Liver (tissue), 3 donors: ENCODE results near the gene ZNF837.

Experiments used
- ATF3 ChIP-seq: IDR thresholded peaks from 2 replicates; pipeline ENCODE4 v1.6.1; 2016; ENCODE audit warnings: antibody characterized with exemption
- CTCF ChIP-seq: fragments of 150-350 bp; IDR thresholded peaks from 2 replicates; pipeline ENCODE4 v1.5.1; 2017; ENCODE audit warnings: improper control_type of control experiment, low read depth, low read length; ENCODE audit not compliant: missing input control
- JUND ChIP-seq, 2 donors: IDR thresholded peaks; 2 replicates each; pipeline ENCODE4 v1.6.1; 2016; ENCODE audit warnings: antibody characterized with exemption in 2 of 2
- MAX ChIP-seq: IDR thresholded peaks from 2 replicates; pipeline ENCODE4 v1.6.1; 2016; ENCODE audit warnings: antibody characterized with exemption
- RAD21 ChIP-seq, 2 donors: IDR thresholded peaks; 2 replicates each; pipeline ENCODE4 v1.6.1; 2016; ENCODE audit warnings: antibody characterized with exemption in 2 of 2, mild to moderate bottlenecking in 2 of 2
- REST ChIP-seq: IDR thresholded peaks from 2 replicates; pipeline ENCODE4 v1.6.1; 2016; ENCODE audit warnings: antibody characterized with exemption, mild to moderate bottlenecking
- SP1 ChIP-seq: IDR thresholded peaks from 2 replicates; pipeline ENCODE4 v1.6.1; 2018; ENCODE audit warnings: antibody characterized with exemption, mild to moderate bottlenecking
- TAF1 ChIP-seq: conservative IDR thresholded peaks from 2 replicates; pipeline ENCODE4 v1.6.1; 2016; ENCODE audit warnings: antibody characterized with exemption, mild to moderate bottlenecking
- YY1 ChIP-seq: IDR thresholded peaks from 2 replicates; pipeline ENCODE4 v1.6.1; 2016; ENCODE audit warnings: antibody characterized with exemption, mild to moderate bottlenecking
- donor health status: healthy.
- donor health status: healthy.

GRCh38 chr19:58417071-58417470 is 36.2 kb upstream of the ZNF837 start:
- TF ChIP-seq CTCF (no peak), TAF1 (no peak), MAX (no peak), SP1 (no peak), REST (no peak), YY1 (no peak), ATF3 (no peak), RAD21 (IDR thresholded peaks at IDR 0.05) (no peak), JUND (IDR thresholded peaks at IDR 0.05) (no peak)
